NT2/D1 (cell line): ENCODE measurements around the gene TENM4.

Experiments used
- SUZ12 ChIP-seq: IDR thresholded peaks from 2 replicates; pipeline ENCODE4 v1.6.1; 2011; ENCODE audit not compliant: insufficient read length, insufficient read depth; ENCODE audit errors: extremely low read depth
- YY1 ChIP-seq: IDR thresholded peaks from 2 replicates; pipeline ENCODE4 v1.6.1; 2011; ENCODE audit not compliant: insufficient read length, insufficient read depth
- ZNF274 ChIP-seq: IDR thresholded peaks from 2 replicates; pipeline ENCODE4 v1.6.1; 2011; ENCODE audit warnings: mild to moderate bottlenecking, low read depth, low read length

DNA sequence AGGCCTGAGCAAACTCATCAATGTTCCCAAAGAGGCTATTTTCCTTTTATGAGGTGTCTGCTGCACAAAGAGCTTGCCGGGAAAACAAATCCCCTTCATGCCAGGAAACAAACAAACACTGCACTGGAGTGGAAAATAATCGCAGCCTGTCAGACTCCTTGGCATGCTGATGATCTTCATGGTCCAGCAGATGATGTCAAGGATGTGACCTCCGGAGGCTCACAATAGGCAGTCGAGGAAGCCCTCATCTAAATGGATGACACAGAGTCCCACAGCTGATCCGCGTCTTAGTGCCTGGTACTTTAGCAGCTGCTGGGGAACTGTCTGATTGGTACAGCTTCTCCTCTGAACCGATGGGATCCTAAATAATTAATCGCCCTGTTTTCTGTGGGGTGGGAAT is 187.6 kb downstream of the TENM4 start:
- no peak for TF ChIP-seq ZNF274
- no peak for TF ChIP-seq YY1
- TF ChIP-seq SUZ12 = no peak
